SIG-M5 (cell line): ENCODE data around the gene SPDYE4.

ENCODE experiments used
- DNase-seq: peaks from one replicate; lab custom pipeline; 2025; lab: John Stamatoyannopoulos, UW

The SPDYE4 gene

DNA sequence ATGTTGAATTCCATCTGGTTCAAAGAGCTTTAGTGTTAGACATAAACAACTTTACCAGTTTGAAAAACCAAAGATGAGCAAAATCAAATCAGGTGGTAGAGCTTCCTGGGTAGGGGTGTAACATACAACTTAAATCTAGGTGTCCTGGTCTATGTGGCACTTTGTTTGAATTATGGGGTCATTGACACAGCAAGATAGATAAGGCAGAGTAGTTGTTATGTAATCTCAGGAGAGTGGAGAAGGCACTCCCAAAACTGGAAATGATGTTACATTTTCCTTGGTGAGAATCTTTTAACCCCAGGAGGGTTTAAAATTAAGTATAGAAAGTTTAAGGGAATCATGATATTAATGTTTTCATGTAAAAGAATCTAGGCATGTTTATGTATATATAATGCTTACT is 45.6 kb downstream of the SPDYE4 start:
- no peak for DNase-seq

GRCh38 chr17:8711291-8711690 is 47.1 kb downstream of the SPDYE4 start:
- no peak for DNase-seq

GRCh38 chr17:8710813-8711212 is 47.5 kb downstream of the SPDYE4 start:
- DNase-seq: no peak

GRCh38 chr17:8709006-8709405 is 49.3 kb downstream of the SPDYE4 start:
- DNase-seq: no peak

GRCh38 chr17:8708025-8708461 is 50.3 kb downstream of the SPDYE4 start:
- DNase-seq: no peak

GRCh38 chr17:8707332-8708024 is 50.9 kb downstream of the SPDYE4 start:
- DNase-seq: no peak

DNA sequence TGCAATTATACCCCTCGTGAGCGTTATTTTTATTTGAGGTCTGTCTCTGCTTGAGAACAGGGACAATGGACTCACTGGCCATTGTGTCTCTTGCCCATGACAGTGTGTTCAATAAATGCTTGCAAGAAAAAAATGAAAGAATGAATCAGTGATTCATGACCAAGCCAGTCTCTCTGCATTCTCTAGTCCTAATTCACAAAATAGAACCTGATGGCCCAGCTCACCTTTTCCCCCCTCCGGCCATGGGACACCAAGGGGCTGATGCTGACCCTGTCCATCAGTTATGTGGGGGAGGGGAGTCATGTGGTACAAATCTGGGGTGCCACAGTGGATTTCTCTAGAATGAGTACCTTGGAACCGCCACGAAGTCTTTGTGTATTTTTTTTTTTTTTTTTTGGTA is 51.9 kb downstream of the SPDYE4 start:
- no peak for DNase-seq

DNA sequence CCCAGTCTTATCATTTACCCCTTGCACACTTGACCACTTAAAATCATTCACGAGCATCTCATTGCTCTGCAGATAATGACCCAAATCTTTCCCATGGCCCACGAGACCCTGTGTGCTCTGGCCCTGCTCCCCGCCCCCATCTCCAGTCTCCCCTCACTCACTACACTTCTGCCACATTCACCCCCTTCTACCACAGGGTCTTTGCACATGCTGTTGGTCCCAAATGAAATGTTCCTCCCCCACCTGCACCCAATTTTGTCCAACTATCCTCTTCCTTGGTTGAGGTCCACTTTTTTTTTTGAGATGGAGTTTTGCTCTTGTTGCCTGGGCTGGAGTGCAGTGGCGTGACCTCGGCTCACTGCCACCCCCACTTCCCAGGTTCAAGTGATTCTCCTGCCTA is 52.9 kb downstream of the SPDYE4 start:
- DNase-seq: no peak

- DNase-seq: no peak
Observed at GRCh38 chr17:8703001-8703400, 55.3 kb downstream of the SPDYE4 start.

- DNase-seq: no peak
Observed at GRCh38 chr17:8701754-8702153, 56.6 kb downstream of the SPDYE4 start.

- no peak for DNase-seq
Observed at GRCh38 chr17:8701221-8701620, 57.1 kb downstream of the SPDYE4 start.
